Measurements from ENCODE around the gene GABBR2.
"Not testable (repeated sequence)": the region's sequence is repeated elsewhere in the genome, so short reads cannot be mapped to it uniquely, and the experiment has no call there.

Gene GABBR2

DNA sequence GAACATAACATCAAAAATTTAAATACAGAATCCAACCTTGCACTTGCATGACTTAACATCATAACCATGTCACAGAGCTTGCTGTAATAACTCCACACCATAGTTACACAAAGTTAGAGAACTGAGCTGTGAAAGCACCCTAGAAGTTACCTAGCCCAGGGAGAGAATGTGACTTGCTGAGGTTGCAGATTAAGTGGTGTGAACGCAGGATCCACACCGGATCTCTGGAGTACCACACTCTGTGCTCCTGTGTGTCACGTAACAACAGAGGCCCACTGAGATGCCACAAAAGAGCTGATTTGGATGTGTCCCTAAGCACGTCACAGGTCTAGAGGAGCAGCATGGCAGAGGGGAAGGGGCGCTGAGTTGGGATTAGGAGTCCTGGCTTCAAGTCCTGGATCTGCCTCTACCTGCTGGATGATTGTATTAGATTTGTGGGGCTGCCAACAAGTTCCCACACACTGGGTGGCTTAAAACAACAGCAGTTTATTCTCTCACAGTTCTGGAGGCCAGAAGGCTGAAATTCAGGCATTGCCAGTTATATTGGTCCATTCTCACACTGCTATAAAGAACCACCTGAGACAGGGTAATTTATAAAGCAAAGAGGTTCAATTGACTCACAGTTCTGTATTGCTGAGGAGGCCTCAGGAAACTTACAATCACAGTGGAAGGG is 240.0 kb downstream of the GABBR2 start:
- no peak for DNase-seq

DNA sequence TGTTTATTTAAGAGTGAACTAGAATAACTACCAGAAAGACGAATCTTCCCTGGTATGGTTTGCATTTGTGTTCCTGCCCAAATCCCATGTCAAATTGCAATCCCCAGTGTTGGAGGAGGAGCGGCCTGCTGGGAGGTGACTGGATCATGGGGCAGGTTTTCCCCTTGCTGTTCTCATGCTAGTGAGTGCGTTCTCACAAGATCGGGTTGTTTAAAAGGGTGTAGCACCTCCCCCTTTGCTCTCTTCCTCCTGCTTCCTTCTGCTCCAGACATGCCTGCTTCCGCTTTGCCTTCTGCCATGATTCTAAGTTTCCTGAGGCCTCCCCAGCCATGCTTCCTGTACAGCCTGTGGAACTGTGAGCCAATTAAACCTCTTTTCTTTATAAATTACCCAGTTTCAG is 242.9 kb downstream of the GABBR2 start:
- no peak for DNase-seq

GRCh38 chr9:98464156-98464690 is 244.5 kb downstream of the GABBR2 start:
- not testable (repeated sequence) for DNase-seq

- no peak for DNase-seq
Measured at GRCh38 chr9:98462310-98462709, 246.4 kb downstream of the GABBR2 start.

- no peak for DNase-seq
Measured at GRCh38 chr9:98460704-98461103, 248.0 kb downstream of the GABBR2 start.

DNA sequence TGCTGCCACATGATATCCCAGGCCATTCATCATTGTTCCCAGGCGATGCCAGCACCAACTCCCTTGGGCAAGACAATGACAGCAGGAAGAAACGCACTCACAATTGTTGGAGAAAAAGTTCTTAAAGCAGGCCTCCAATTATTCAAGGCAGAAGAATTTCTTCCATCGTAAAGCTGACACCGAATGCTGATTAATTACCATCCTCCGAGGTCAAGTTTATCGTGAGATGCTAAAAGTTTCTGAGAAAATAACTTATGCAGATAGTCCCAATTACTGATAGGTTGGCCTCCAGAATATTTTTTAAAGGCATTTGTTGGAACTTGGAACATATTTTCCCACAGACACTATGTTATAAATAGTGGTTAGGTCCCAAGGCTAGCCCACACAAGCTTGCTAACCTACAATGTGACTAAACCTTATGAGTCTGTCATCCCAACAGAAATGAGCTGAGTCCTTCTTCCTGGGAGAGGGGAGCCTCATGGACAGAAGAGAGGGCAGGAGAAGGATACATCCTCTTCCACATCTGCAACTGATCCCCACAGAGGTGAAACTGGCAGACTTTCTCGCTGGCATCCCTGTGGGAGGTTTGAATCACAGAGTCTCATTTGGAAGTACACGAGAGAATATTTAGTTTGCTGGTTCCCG is 250.9 kb downstream of the GABBR2 start:
- no peak for DNase-seq

- no peak for DNase-seq
Measured at GRCh38 chr9:98456156-98456613, 252.6 kb downstream of the GABBR2 start.

DNA sequence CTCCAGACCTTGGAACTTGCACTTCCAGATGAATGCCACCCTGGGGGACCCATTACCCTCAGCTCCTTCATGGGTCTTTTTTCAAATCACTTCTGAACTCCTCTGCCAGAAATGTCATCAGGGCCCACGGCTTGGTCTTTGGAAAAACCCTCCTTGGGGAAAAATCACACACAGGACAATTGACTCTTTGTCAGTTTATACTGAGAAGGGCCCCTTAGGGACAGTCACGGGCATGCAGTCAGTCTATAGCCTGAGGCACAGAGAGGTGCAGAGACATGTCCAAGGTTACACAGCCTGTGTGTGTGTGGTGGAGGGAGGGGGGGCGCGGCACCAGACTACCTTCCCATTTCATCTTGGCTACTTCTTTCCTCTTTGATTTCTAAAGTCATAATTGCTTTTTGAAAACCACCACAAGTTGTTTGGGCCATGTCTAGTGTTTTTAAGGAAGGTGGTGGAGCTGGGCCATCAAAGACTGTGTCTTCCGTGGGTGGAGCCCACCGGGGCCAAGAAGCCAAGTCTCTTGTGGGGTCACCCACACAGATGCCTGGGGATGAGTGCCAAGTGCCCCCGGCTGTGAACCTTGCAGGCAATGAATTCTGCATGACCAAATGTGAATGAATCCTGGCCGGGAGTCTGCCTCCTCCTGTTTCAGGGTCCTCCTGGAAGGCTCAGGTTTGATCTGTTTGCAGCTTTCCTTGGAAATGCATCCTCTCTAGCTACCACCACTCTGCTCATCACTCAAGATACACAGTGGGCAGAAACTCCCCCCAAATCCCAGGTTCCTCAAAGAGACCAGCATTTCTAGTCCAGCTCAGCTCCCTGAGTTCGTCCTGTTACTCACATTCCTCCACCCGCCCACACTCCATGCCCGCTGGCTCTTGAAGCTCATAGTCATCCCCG is 253.2 kb downstream of the GABBR2 start:
- DNase-seq: no peak

- DNase-seq: no peak
Measured at GRCh38 chr9:98453589-98454311, 255.0 kb downstream of the GABBR2 start.

GRCh38 chr9:98451576-98451975 is 257.2 kb downstream of the GABBR2 start:
- no peak for DNase-seq

GRCh38 chr9:98450496-98450895 is 258.2 kb downstream of the GABBR2 start:
- DNase-seq: no peak

GRCh38 chr9:98449871-98450270 is 258.9 kb downstream of the GABBR2 start:
- no peak for DNase-seq

DNA sequence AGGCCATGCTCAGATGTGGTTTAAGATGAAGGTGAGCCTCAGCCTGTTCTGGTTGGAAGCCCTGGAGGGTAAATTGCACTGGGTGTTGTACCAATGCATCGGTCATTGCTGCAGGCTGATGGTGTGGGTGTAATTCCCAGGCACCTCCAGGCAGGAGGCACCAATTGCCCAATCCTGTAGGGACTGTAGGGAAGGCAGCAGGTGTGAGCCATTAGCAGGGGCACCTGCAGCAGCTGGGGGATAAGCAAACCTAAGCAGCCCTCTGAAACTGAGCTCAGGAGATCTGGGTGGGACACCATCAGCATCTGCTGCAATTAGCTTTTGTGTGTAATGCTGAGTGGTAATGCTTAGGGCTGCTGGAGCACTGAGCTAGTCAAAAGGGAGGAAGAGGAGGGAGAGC is 263.2 kb downstream of the GABBR2 start:
- peak; percentile 76 for DNase-seq

GRCh38 chr9:98444601-98445000 is 264.1 kb downstream of the GABBR2 start:
- no peak for DNase-seq

- DNase-seq: no peak
Measured at GRCh38 chr9:98442541-98442940, 266.2 kb downstream of the GABBR2 start.

GRCh38 chr9:98442114-98442513 is 266.6 kb downstream of the GABBR2 start:
- DNase-seq: no peak

DNA sequence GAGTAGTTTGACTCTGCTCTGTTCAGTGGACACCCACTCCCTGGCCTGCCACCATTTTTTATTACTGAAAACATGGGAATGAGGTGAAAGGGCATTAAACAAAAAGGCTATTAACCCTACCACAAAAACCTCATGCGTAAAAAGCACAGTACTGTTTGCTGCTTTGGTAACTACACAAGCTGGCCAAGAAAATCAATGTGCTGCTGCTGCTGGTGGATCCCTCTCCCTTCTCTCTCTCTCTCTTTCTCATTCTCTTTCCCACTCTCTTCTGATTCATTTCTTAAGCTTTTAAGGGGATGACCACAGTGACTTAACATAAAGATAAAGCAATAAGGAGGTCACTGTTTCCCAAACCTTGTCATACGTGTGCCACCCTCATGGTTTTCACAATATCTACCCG is 270.1 kb downstream of the GABBR2 start:
- DNase-seq: no peak

- no peak for DNase-seq
Measured at GRCh38 chr9:98437458-98438034, 271.2 kb downstream of the GABBR2 start.

GRCh38 chr9:98432960-98433359 is 275.8 kb downstream of the GABBR2 start:
- no peak for DNase-seq

DNA sequence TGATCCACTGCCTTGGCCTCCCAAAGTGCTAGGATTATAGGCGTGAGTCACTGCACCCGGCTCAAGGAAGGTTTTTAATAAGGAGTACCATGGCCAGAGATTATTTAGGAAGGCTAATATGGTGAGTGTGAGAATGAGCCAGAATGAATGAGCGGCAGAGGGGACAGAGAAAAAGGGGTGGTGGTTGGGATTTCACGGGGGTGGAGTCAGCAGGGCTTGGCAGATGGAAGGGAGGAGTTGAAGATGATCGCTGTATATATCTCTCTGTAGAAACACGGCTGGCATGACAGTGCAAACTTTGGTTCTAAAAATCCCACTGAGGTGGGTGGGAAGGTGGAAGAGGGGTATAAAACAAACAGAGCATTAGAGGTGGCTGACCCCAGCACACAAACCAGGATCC is 276.6 kb downstream of the GABBR2 start:
- DNase-seq: no peak

- DNase-seq: no peak
Measured at GRCh38 chr9:98430535-98431292, 278.0 kb downstream of the GABBR2 start.

- no peak for DNase-seq
Measured at GRCh38 chr9:98429613-98430012, 279.1 kb downstream of the GABBR2 start.

Data from NCI-H1436 treated with DMSO at 0.1 percent for 48 hours (cell line).